Gastrocnemius medialis (tissue), 4 donors: Measurements from ENCODE around the gene MYO1E. TPM values are rescaled to one million over a fixed set of nuclear protein-coding genes. Genes with fewer than 3 reads are reported as not detected.

Source experiments
- ATAC-seq, 2 donors: fragments of 150-250 bp; one replicate each; pipeline ENCODE4 v1.9.1; 2016
- DNase-seq, 2 donors: peaks; one replicate each; pipeline ENCODE4 v3.0.0-alpha.2; 2019
- H3K27ac ChIP-seq, 4 donors: fragments of 200-600 bp; sonication (generic); 1 replicate in 1 of 4; 2 replicates in 3 of 4; pipeline ENCODE4 v1.5.1; 2016 to 2018; ENCODE audit warnings: mild to moderate bottlenecking in 2 of 4, moderate library complexity in 1 of 4
- H3K27me3 ChIP-seq, 3 donors: fragments of 200-600 bp; sonication (generic) in 2 of 3; 1 replicate in 1 of 3; 2 replicates in 2 of 3; pipeline versions ENCODE4 v1.5.1 to v1.6.0; 2016 to 2019; ENCODE audit warnings: mild to moderate bottlenecking in 1 of 3, moderate library complexity in 1 of 3
- H3K36me3 ChIP-seq, 2 donors: fragments of 200-600 bp; sonication (generic) in 1 of 2; one replicate each; pipeline ENCODE4 v1.5.1; 2017 to 2018
- H3K4me1 ChIP-seq, 2 donors: fragments of 200-600 bp; sonication (generic) in 1 of 2; one replicate each; pipeline ENCODE4 v1.5.1; 2016 to 2017; ENCODE audit warnings: mild to moderate bottlenecking in 2 of 2
- H3K4me3 ChIP-seq, 4 donors: fragments of 200-600 bp; sonication (generic) in 3 of 4; 1 replicate in 1 of 4; 2 replicates in 3 of 4; pipeline ENCODE4 v1.5.1; 2016 to 2019; ENCODE audit warnings: mild to moderate bottlenecking in 2 of 4
- H3K9me3 ChIP-seq, 3 donors: fragments of 200-600 bp; sonication (generic) in 2 of 3; 1 replicate in 1 of 3; 2 replicates in 2 of 3; pipeline ENCODE4 v1.5.1; 2016 to 2019
- CTCF ChIP-seq, 5 experiments: fragments of 450-650 bp in 3 of 5; fragments of 200-600 bp in 2 of 5; sonication (generic) in 2 of 5; IDR thresholded peaks in 4 of 5; conservative IDR thresholded peaks in 1 of 5; 1 replicate in 4 of 5; 2 replicates in 1 of 5; pipeline ENCODE4 v1.5.1; 2016 to 2019; ENCODE audit warnings: antibody characterized with exemption in 5 of 5, mild to moderate bottlenecking in 3 of 5, moderate library complexity in 3 of 5
- POLR2A ChIP-seq, 2 donors: fragments of 450-650 bp; IDR thresholded peaks; one replicate each; pipeline ENCODE4 v1.6.1; 2017; ENCODE audit warnings: antibody characterized with exemption in 2 of 2, mild to moderate bottlenecking in 2 of 2, moderate library complexity in 2 of 2
- in situ Hi-C, 4 donors: fragments of 200-750 bp; cut with MboI; loops; one replicate each; pipeline versions ENCODE4 v1.15.0 to v1.8.0; 2017; ENCODE audit warnings: low sequenced_read_pairs in 4 of 4
- intact Hi-C: fragments of 100-400 bp; cut with DNase I; formaldehyde crosslinking; loops from one replicate; pipeline ENCODE4 v1.15.1; 2023; ENCODE audit warnings: low total_unique reads
- microRNA counts, 2 donors: library from miRNA; unstranded; fragments of <30 nt; microRNA quantifications; one replicate each; lab custom pipeline; 2016
- microRNA-seq, 2 donors: library from miRNA; unstranded; fragments of <30 nt; microRNA quantifications; one replicate each; pipeline ENCODE4, GENCODE V29; 2016; ENCODE audit warnings: borderline replicate concordance in 2 of 2
- total RNA-seq, 4 donors: library from RNA; depleted of rRNA; stranded (reverse); fragments of >200 nt; gene quantifications; one replicate each; pipeline versions ENCODE4 v1.1.0 to v1.2.3, GENCODE V29; 2016

Gene MYO1E
- total RNA-seq, 4 donors from 2014 or later: 12.8 to 39.6 (median 30.7) TPM

- Histone ChIP-seq H3K36me3 (peaks cover 0 to 30% of the 10 kb centered on the region in 2 donors), H3K4me3 (no peak overlapping the region), H3K27ac (no peak overlapping the region), H3K27me3 (no peaks in the 10 kb centered on the region), H3K4me1 (peaks cover under 1 to 1% of the 10 kb centered on the region in 2 donors), H3K9me3 (no peaks in the 10 kb centered on the region)
- DNase-seq: no peak
- TF ChIP-seq CTCF (IDR thresholded peaks at IDR 0.05 in 4 of 5, conservative IDR thresholded peaks at IDR 0.05 in 1 of 5): no peak
- TF ChIP-seq POLR2A (IDR thresholded peaks at IDR 0.05): no peak
- intact Hi-C loops (no loop called here), in situ Hi-C loops (no loop called here)
- no peak for ATAC-seq
Observed at GRCh38 chr15:59099162-59099685, 273.4 kb downstream of the MYO1E start.

- TF ChIP-seq POLR2A (IDR thresholded peaks at IDR 0.05) (no peak), CTCF (IDR thresholded peaks at IDR 0.05 in 4 of 5, conservative IDR thresholded peaks at IDR 0.05 in 1 of 5) (no peak)
- peaks cover 1 to 56% of the 10 kb centered on the region in 2 donors for H3K36me3 ChIP-seq
- H3K4me1 ChIP-seq: no peaks in the 10 kb centered on the region
- no peaks in the 10 kb centered on the region for H3K9me3 ChIP-seq
- intact Hi-C loops: no loop called here
- H3K27me3 ChIP-seq: no peaks in the 10 kb centered on the region
- DNase-seq: no peak
- in situ Hi-C loops: no loop called here
- no peak for ATAC-seq
- H3K4me3 ChIP-seq: no peak overlapping the region
- no peak overlapping the region for H3K27ac ChIP-seq
Observed at GRCh38 chr15:59096429-59096828, 276.2 kb downstream of the MYO1E start.

- DNase-seq: no peak
- H3K36me3 ChIP-seq: peaks cover 5 to 79% of the 10 kb centered on the region in 2 donors
Observed at GRCh38 chr15:59094077-59094476, 278.6 kb downstream of the MYO1E start.

GRCh38 chr15:59087731-59088130 is 284.9 kb downstream of the MYO1E start:
- DNase-seq (no peak), ATAC-seq (no peak)
- intact Hi-C loops: no loop called here
- Histone ChIP-seq H3K27me3 (no peaks in the 10 kb centered on the region), H3K27ac (no peak overlapping the region), H3K9me3 (no peaks in the 10 kb centered on the region), H3K4me3 (no peak overlapping the region), H3K36me3 (peaks cover 5 to 73% of the 10 kb centered on the region in 2 donors), H3K4me1 (no peaks in the 10 kb centered on the region)
- in situ Hi-C loops: no loop called here
- no peak for TF ChIP-seq POLR2A (IDR thresholded peaks at IDR 0.05)
- no peak for TF ChIP-seq CTCF (IDR thresholded peaks at IDR 0.05 in 4 of 5, conservative IDR thresholded peaks at IDR 0.05 in 1 of 5)

More at GRCh38 chr15:59094077-59094476, 278.6 kb downstream of the MYO1E start:
- intact Hi-C loops: no loop called here
- Histone ChIP-seq H3K4me3 (no peak overlapping the region), H3K9me3 (no peaks in the 10 kb centered on the region), H3K4me1 (no peaks in the 10 kb centered on the region), H3K27ac (no peak overlapping the region), H3K27me3 (no peaks in the 10 kb centered on the region)
- TF ChIP-seq CTCF (IDR thresholded peaks at IDR 0.05 in 4 of 5, conservative IDR thresholded peaks at IDR 0.05 in 1 of 5) (no peak), POLR2A (IDR thresholded peaks at IDR 0.05) (no peak)
- in situ Hi-C loops: no loop called here
- no peak for ATAC-seq

MicroRNAs within 50 kb of the gene (microRNA counts, 767-probe panel; counts per million panel counts)
- microRNA hsa-miR-2116-5p (lab: Ali Mortazavi, UCI): 356 to 448 counts per million in 2 donors

Small RNAs within 50 kb of the gene (microRNA-seq; reads per million reads assigned to microRNA genes)
- 1.2 to 6.0 reads per million in 2 donors for gene MIR2116

Other genes starting within 250 kb of the MYO1E start
- not detected for gene LDHAL6B, start 166.0 kb downstream of the MYO1E start, total RNA-seq
- under 1 TPM in 2 of 4 donors, not detected in 2; 0.07 to 0.10 TPM for gene FAM81A, start 65.3 kb upstream of the MYO1E start, total RNA-seq
- gene GCNT3, start 238.9 kb upstream of the MYO1E start, total RNA-seq: under 1 TPM in 2 of 4 donors, not detected in 2; 0.07 to 0.36 TPM